H1 (cell line): ENCODE results near the gene CXCR5. TPM values are rescaled to one million over a fixed set of nuclear protein-coding genes. Genes with fewer than 3 reads are reported as not detected.

Experiments used
- CREB1 ChIP-seq: IDR thresholded peaks from 2 replicates; pipeline ENCODE4 v1.6.1; 2012; ENCODE audit warnings: inconsistent platforms
- KDM4A ChIP-seq: IDR thresholded peaks from one replicate; pipeline ENCODE4 v1.7.1; 2012; ENCODE audit warnings: low read depth, mild to moderate bottlenecking, moderate library complexity, low read length, inconsistent platforms; ENCODE audit not compliant: severe bottlenecking
- SAP30 ChIP-seq: fragments of 300-600 bp; sonication (generic); IDR thresholded peaks from 2 replicates; pipeline ENCODE4 v1.7.1; 2012; ENCODE audit warnings: low read length, moderate library complexity, mild to moderate bottlenecking, inconsistent platforms; ENCODE audit not compliant: insufficient read depth, insufficient replicate concordance
- polyA plus RNA-seq, 7 experiments: library from polyadenylated mRNA; depleted of rRNA in 3 of 7; stranded (reverse) in 5 of 7; unstranded in 2 of 7; fragments of >200 nt in 5 of 7; fragments of 200-250 nt in 2 of 7; gene quantifications; 1 replicate in 5 of 7; 2 replicates in 1 of 7; 4 replicates in 1 of 7; pipeline versions ENCODE4 v1.2.1 to v1.2.3, GENCODE V29; 2011 to 2013; ENCODE audit warnings: missing spikeins in 2 of 7, mixed read lengths in 2 of 7
- total RNA-seq: library from RNA; stranded (reverse); fragmentation: NEBNext Ultra II Directional; extraction: Animal tissue kit (Norgen Biotek cat#: 25700); gene quantifications from 2 replicates; pipeline ENCODE4 v1.2.1, GENCODE V29; 2021
- TF ChIP-seq, protein P1 (sequence below): IDR thresholded peaks from 2 replicates; pipeline ENCODE4 v1.6.1; 2012; ENCODE audit warnings: low read length, inconsistent platforms

The CXCR5 gene
- total and polyA plus RNA-seq, 2 of the 8 experiments (the other 6 are each of a cell fraction or from before 2014, with no cell fraction given): not detected

DNA sequence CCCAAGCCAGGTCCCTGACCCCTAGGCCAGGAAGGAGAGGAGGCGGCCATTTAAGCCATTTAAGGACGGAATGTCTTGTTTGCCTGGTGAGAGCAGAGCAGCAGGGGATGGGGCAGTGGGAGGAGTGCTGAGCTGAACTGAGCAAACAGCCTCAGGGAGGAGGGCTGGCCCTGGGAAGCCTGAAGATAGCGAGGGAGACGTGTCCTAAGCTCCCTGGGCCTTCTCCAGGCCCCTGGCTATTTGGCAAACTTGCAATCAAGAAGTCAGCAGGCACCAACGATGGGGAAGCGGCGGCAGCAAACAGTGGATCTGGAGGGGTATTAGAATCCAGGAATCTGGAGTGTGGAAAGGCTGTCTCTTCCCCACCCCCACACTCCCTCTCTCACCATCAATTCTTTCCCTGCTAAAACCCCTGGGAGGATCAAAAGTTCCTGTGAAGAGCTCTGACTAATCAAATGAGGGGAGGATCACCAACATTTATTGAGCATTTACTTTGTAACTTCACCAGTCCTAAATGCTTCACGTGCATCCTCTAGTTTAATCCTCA lies 33.2 kb downstream of the CXCR5 start (continued):
- TF ChIP-seq, protein P1, sequence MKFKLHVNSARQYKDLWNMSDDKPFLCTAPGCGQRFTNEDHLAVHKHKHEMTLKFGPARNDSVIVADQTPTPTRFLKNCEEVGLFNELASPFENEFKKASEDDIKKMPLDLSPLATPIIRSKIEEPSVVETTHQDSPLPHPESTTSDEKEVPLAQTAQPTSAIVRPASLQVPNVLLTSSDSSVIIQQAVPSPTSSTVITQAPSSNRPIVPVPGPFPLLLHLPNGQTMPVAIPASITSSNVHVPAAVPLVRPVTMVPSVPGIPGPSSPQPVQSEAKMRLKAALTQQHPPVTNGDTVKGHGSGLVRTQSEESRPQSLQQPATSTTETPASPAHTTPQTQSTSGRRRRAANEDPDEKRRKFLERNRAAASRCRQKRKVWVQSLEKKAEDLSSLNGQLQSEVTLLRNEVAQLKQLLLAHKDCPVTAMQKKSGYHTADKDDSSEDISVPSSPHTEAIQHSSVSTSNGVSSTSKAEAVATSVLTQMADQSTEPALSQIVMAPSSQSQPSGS: no peak
- TF ChIP-seq CREB1: no peak
- TF ChIP-seq KDM4A: no peak
- TF ChIP-seq SAP30: no peak
- TF ChIP-seq, all 59 proteins: peak for 6
